ENCODE measurements around the gene PDGFA.

The PDGFA gene

DNA sequence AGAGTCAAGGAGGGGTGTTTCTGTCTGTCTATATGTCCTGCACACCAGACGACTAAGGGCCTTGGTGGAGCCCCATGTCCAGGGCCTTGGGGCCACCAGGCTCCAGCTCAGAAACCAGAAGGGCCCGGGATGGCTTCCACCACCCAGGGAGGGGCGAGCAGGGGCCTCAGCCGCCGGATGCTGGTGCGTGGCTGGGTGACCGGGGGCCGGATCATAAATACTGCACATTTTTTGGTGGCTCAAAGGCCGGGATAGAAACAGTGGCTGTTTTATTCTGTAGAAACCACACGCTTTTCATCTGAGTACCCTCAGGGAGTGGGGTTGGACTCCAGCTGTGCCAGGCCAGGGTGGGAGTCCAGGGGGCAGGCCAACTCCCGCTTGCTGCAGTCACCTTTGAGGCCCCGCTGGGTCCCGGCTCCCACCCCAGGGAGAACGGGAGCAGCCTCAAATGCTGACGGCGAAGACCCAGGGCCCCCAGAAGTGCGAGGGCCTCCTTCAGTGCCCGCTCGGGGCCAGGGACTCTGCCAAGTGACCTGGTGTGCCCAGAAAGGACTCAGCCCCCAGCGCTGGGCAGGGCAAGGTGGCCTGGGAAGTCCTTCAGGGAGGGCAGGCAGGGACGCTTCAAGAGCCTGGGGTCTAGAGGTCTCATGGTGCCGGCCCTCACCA is 28.2 kb downstream of the PDGFA start:
- DNase-seq (ENCODE audit: low spot score): peak; percentile 93

DNA sequence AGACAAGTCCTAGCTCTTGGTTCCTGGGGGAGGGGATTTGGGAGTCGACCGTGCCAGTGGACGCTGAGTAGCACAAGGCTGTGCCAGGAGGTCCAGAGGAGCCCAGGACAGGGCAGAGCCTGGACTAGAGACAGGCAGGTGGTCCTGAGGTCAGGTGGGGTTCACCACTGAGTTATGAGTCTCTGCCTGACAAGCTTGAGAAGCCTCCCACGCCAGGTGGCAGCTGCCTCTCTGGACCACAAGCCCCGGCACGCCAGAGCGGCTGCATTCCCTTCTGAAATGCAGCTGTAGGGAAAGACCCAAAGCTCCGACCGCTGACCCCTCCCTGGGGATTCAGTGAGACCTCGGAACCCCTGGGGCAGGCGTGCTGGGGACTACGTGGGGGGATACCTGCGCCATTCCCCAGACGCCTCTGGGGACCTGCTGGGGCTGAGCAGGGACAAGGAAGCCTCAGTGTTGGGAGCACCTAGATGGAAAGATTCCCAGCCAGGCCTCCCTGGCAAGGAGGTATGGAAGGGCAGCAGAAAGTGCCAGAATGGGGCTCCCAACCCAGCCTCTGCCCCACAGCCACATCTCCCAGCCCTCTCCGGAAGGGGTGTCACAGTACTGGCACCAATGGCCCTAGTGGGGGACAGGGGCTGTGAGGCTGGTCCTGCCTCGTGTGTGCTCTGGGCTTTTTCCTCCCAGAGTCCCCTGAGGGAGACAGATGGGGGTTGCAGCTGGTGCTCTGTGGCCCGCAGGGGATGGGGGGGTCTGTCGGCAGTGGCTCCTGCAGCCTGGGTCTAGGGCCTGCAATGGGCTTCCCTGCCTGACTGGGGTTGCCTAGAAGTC is 29.0 kb downstream of the PDGFA start:
- peak; percentile 92 for DNase-seq (ENCODE audit: low spot score)

- no peak for DNase-seq (ENCODE audit: low spot score)
Measured at GRCh38 chr7:489876-490275, 29.8 kb downstream of the PDGFA start.

GRCh38 chr7:486216-486743 is 33.4 kb downstream of the PDGFA start:
- no peak for DNase-seq (ENCODE audit: low spot score)

DNA sequence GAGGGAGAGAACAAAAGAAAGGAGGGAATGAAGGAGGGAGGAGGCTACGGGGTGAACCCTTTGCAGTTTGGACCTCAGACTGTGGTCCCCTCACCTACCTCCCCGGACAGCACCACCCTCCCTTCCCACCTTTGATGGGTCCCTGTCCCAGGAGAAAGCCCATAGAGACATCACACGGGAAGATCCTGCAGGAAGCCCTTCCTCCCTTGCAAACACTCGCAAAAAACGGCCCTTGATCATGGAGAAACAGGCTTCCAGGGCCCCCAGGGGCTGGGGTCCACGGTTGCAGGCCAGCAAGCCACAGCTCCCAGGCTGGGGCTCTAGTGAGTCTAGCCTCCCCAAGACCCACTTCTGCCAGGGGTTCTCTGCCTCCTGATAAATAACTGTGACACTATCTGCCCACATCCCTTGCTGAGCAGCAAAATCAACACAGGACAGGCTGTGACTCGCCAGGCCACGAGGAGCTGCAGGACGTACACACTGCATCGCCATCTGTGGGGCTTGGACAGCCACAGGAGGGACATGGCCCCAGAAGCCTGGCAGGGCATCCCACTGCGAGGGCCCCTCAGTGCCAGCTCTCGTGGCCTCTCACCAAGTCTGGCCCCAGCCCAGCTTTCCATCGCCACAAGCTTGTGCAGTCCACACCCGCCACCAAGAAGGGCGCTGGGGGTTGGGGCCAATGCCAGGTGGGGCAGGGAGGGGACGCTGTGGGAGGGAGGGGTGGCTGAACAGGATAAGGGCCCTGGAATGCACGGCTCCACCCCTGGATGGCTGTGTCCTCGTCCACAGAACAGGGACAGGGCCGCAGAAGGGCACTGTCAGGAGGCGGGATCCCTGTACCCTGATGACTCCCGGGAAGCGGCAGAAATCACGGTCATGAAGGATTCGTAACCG is 34.2 kb downstream of the PDGFA start:
- peak; percentile 87 for DNase-seq (ENCODE audit: low spot score)

DNA sequence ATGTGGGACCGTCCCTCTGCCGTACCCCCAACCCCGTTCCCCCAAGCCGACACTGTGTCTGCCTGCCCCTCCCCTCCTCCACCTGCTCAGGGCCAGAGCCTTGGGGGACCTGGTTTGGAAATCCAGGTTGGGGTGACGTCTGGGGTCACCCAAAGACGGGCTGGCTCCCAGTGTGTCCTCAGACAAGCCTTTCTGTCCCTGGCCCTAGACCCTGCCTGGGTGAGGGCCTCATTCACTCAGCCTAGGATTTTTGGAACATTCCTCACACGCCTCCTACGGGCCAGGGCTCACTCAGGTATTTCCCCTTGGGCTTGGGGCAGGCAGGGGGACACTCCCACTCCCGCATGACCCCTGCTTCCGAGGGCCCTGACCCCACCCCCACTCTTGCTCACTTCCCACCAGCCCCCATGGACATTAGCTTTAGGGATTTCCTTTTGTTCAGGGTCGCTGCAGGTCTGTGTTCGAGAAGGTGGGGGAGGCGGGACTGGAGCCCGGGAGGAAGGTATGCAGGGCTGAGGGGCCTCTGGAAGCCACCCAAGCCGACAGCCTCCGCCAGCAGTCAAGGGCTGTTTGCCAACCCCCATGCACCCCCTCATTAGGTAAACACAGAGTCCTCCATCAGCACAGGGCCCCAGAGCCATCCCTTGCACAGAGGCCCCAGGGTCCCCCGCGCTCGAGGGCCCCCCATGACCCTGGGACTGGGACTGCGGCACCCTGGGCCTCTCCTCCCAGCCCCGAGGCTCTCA is 35.1 kb downstream of the PDGFA start:
- no peak for DNase-seq (ENCODE audit: low spot score)

GRCh38 chr7:483656-484355 is 35.8 kb downstream of the PDGFA start:
- no peak for DNase-seq (ENCODE audit: low spot score)

GRCh38 chr7:482521-483083 is 37.0 kb downstream of the PDGFA start:
- no peak for DNase-seq (ENCODE audit: low spot score)

GRCh38 chr7:481219-481930 is 38.3 kb downstream of the PDGFA start:
- DNase-seq (ENCODE audit: low spot score): no peak

GRCh38 chr7:480531-481218 is 39.0 kb downstream of the PDGFA start:
- no peak for DNase-seq (ENCODE audit: low spot score)

DNA sequence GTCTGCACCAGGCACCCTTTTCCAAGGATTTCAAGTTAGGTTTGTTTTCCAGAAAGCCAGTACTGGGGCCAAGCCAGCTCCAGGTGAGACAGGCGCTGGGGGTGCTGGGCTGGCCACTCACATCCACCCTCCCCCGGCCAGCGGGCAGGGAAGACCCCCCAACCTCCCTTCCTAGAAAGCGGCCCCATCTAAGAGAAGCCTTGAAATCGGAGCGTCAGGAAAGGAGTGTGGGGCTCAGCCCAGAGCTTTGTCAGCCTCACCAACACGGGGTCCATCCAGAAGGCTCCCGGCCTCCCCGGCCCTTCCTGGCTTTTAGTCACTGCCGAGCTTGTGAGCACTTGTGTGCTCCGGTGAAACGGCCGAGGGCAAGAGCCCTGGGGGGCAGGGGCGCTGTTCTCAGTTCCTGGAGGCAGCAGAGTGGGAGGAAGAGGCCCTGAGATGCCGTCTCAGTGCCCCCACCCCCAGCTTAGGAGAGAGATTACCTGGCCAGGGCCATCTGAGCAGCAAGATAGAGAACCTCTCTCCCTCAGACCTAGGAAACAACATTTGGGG is 39.6 kb downstream of the PDGFA start:
- no peak for DNase-seq (ENCODE audit: low spot score)

GRCh38 chr7:479115-479947 is 40.3 kb downstream of the PDGFA start:
- peak; percentile 43 for DNase-seq (ENCODE audit: low spot score)

- DNase-seq (ENCODE audit: low spot score): no peak
Measured at GRCh38 chr7:477626-478220, 41.9 kb downstream of the PDGFA start.

DNA sequence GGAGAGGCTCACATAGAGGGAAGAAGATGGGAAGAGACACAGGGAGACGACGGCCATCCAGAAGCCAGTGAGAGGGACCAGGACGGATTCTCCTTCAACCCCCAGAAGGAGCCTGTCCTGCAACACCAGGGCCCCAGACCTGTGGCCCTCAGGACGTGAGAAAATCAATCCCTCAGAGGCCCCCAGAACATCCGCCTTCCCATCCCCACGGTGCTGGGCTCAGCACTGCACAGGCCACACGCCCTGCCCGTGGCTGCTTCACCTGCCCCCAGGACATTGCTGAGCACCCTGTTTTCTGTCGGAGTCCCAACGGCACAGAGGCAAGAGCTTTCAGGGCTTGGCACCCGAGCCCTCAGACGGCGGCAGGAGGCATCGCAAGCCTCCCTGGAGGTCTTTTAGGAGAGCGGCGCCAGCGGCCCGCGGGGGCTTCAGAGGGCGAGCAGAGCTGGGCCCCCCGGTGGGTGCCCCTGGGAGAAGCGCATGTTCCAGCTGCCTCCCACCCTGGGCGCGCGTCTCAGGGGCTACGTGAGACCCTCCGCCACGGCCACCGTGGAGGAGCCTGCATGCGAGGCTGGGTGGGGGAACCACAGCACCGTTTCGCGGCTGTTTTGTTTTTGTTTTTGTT is 42.8 kb downstream of the PDGFA start:
- DNase-seq (ENCODE audit: low spot score): no peak

DNA sequence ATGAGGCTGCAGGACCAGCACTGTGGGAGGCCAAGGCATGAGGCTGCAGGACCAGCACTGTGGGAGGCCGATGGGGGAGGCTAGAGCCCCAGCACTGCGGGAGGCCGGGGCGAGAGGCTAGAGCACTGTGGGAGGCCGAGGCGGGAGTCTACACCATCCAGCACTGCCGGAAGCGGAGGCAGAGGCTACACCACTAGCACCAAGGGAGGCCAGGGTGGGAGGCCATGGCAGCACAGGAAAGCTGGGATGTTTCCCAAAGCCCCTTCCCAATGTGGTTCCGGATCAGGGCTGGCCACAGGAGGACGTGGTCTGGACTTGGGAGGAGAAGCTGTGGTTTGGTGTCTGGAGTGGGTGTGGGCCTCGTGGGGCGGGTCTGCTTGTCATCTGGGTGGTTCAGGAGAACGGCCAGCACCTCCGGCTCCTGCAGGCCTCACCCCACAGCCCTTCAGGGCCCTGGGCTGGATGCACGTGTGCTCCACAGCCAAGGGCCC is 43.6 kb downstream of the PDGFA start:
- no peak for DNase-seq (ENCODE audit: low spot score)

GRCh38 chr7:475425-475728 is 44.3 kb downstream of the PDGFA start:
- DNase-seq (ENCODE audit: low spot score): no peak
